DND-41 (cell line): Measurements from ENCODE around the gene ATXN1.

Experiments
- ATAC-seq: fragments of 200-7000 bp; cut with Tn5 transposase; 3 replicates; pipeline ENCODE4 v1.9.1; 2021; ENCODE audit warnings: low read depth; ENCODE audit not compliant: insufficient read depth
- DNase-seq: peaks from one replicate; pipeline ENCODE4 v3.0.0-alpha.2; 2020
- H2AFZ ChIP-seq: 2 replicates; pipeline ENCODE4 v1.6.0; 2012; ENCODE audit warnings: low read depth, low read length
- H3K27ac ChIP-seq: 2 replicates; pipeline ENCODE4 v1.5.1; 2012; ENCODE audit warnings: low read length, inconsistent platforms
- H3K27me3 ChIP-seq: fragments of 200-600 bp; sonication (generic); 2 replicates; pipeline ENCODE4 v1.6.0; 2012; ENCODE audit warnings: low read length, mild to moderate bottlenecking, inconsistent platforms; ENCODE audit not compliant: insufficient read depth, poor library complexity
- H3K36me3 ChIP-seq: 2 replicates; pipeline ENCODE4 v1.5.1; 2012; ENCODE audit warnings: low read length, inconsistent platforms; ENCODE audit not compliant: insufficient read depth
- H3K4me1 ChIP-seq: 2 replicates; pipeline ENCODE4 v1.5.1; 2012; ENCODE audit warnings: mild to moderate bottlenecking, low read length; ENCODE audit not compliant: insufficient read depth
- H3K4me2 ChIP-seq: 2 replicates; pipeline ENCODE4 v1.6.0; 2012; ENCODE audit warnings: mild to moderate bottlenecking, moderate library complexity, low read length, inconsistent platforms; ENCODE audit not compliant: insufficient read depth
- H3K4me3 ChIP-seq, 2 experiments: fragments of 200-600 bp in 1 of 2; shearing (Covaris generic) in 1 of 2; 2 replicates each; pipeline ENCODE4 v1.5.1; 2012 to 2016; ENCODE audit warnings: inconsistent platforms in 2 of 2, low read length in 2 of 2, mild to moderate bottlenecking in 2 of 2, low read depth in 1 of 2, moderate library complexity in 1 of 2
- H3K79me2 ChIP-seq: 2 replicates; pipeline ENCODE4 v1.6.0; 2012; ENCODE audit warnings: low read length, inconsistent platforms; ENCODE audit not compliant: insufficient read depth
- H3K9ac ChIP-seq: 2 replicates; pipeline ENCODE4 v1.6.0; 2012; ENCODE audit warnings: low read depth, mild to moderate bottlenecking, inconsistent platforms, low read length, moderate library complexity
- H3K9me3 ChIP-seq: 2 replicates; pipeline ENCODE4 v1.5.1; 2012; ENCODE audit warnings: low read length, moderate library complexity, mild to moderate bottlenecking, inconsistent platforms; ENCODE audit not compliant: insufficient read depth, severe bottlenecking
- H4K20me1 ChIP-seq: 2 replicates; pipeline ENCODE4 v1.6.0; 2012; ENCODE audit warnings: low read length; ENCODE audit not compliant: insufficient read depth
- CTCF ChIP-seq: IDR thresholded peaks from 2 replicates; pipeline ENCODE4 v1.5.1; 2012; ENCODE audit warnings: borderline replicate concordance, low read length, moderate library complexity, mild to moderate bottlenecking; ENCODE audit not compliant: poor library complexity, severe bottlenecking; ENCODE audit errors: extremely low read depth
- EZH2 ChIP-seq: IDR thresholded peaks from 3 replicates; pipeline ENCODE4 v1.6.1; 2012; ENCODE audit warnings: borderline replicate concordance, low read depth, mild to moderate bottlenecking, moderate library complexity, low read length, inconsistent platforms; ENCODE audit not compliant: severe bottlenecking

The ATXN1 gene

GRCh38 chr6:16440636-16441212 lies 320.5 kb downstream of the ATXN1 start:
- no peak for TF ChIP-seq EZH2
- TF ChIP-seq CTCF: no peak
- Histone ChIP-seq H3K27ac (no peak overlapping the region), H3K4me2 (no peak overlapping the region), H3K9ac (no peak overlapping the region), H3K9me3 (no peaks in the 10 kb centered on the region), H3K4me3 (no peak overlapping the region), H3K79me2 (no peaks in the 10 kb centered on the region), H3K36me3 (no peaks in the 10 kb centered on the region), H4K20me1 (no peaks in the 10 kb centered on the region), H3K4me1 (peaks cover 6% of the 10 kb centered on the region; the same call in 1 of the 2 replicates), H2AFZ (no peak overlapping the region), H3K27me3 (no peaks in the 10 kb centered on the region)
- DNase-seq (no peak), ATAC-seq (no peak)

DNA sequence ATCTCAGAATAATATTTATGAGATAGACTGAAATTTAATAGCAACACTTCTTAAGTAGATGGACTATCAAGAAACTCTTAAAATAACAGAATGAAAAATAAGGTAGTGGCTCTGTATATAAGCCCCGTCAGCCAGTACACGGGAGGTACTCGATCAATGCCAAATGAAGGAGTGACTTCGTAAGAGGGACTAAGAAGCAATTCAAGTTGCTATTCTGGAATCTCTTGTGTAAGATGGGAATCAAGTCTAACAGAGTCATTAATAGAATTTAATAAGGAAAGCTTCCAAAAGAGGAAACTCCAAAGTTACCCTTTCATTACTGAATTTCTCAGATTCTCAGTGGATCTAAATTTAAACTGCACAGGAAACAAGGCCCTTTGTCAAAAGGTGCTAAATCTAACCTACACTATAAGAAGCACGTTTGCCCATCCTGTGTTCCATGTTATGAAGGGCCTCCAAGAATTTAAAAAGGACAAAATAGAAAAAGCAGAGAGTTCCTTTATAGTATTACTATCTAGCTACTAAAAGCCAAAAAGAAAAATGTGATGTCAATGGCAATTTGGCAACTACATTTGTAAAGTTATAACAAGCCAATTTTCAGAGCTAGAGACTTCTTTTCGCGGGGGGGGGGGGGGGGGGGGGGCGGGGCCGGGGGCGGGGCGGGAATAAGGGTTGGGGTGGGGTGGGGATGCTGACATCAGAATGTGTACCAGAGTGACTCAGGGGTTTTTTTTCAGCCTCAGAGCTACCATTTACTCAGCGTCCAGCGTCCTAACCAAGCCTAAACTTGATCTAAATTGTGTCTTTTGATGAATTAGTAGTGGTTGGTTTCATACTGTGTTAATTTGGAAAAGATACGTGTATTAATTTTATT lies 322.3 kb downstream of the ATXN1 start:
- Histone ChIP-seq H3K9ac (no peak overlapping the region), H3K27ac (no peak overlapping the region)
- DNase-seq: no peak

DNA sequence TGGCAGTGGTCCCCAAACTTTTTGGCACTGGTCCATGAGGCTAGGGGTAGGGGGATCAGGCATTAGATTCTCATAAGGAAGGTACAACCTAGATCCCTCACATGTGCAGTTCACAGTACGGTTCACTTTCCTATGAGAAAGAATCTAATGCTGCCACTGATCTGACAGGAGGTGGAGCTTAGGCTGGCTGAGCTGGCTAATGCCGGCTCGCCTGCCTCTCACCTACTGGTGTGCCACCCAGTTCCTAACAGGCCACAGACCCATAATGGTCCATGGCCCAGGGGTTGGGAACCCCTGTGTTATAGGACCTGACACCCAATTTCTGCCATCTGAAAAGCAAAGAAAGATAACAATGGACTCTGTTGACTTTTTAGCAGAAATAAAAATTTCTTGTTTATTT lies 323.3 kb downstream of the ATXN1 start:
- no peak overlapping the region for H3K4me3 ChIP-seq
- H3K36me3 ChIP-seq: no peaks in the 10 kb centered on the region
- no peaks in the 10 kb centered on the region for H3K9me3 ChIP-seq
- H3K4me1 ChIP-seq: peaks cover 6% of the 10 kb centered on the region; the same call in 1 of the 2 replicates
- no peaks in the 10 kb centered on the region for H3K79me2 ChIP-seq
- H4K20me1 ChIP-seq: no peaks in the 10 kb centered on the region
- H3K4me2 ChIP-seq: no peak overlapping the region
- H2AFZ ChIP-seq: no peak overlapping the region
- no peak overlapping the region for H3K9ac ChIP-seq
- H3K27ac ChIP-seq: no peak overlapping the region
- TF ChIP-seq EZH2: no peak
- no peak for TF ChIP-seq CTCF
- ATAC-seq (no peak), DNase-seq (no peak)
- H3K27me3 ChIP-seq: no peaks in the 10 kb centered on the region

More for the DNA sequence above, 322.3 kb downstream of the ATXN1 start:
- TF ChIP-seq EZH2 (no peak), CTCF (no peak)
- no peaks in the 10 kb centered on the region for H3K36me3 ChIP-seq
- no peak overlapping the region for H2AFZ ChIP-seq
- H3K4me1 ChIP-seq: peaks cover 6% of the 10 kb centered on the region; the same call in 1 of the 2 replicates
- H4K20me1 ChIP-seq: no peaks in the 10 kb centered on the region
- no peak for ATAC-seq
- H3K27me3 ChIP-seq: no peaks in the 10 kb centered on the region
- H3K79me2 ChIP-seq: no peaks in the 10 kb centered on the region
- H3K9me3 ChIP-seq: no peaks in the 10 kb centered on the region
- no peak overlapping the region for H3K4me3 ChIP-seq
- no peak overlapping the region for H3K4me2 ChIP-seq
